ENCODE results near the gene ATP2B2.

The ATP2B2 gene

GRCh38 chr3:10328460-10329071 lies 176.8 kb downstream of the ATP2B2 start:
- DNase-seq (ENCODE audit: low read depth), result no peak

- DNase-seq (ENCODE audit: low read depth), result no peak
Measured at GRCh38 chr3:10327592-10327991, 177.8 kb downstream of the ATP2B2 start.

GRCh38 chr3:10322352-10322710 lies 183.1 kb downstream of the ATP2B2 start:
- no peak for DNase-seq (ENCODE audit: low read depth)

GRCh38 chr3:10321630-10322351 lies 183.6 kb downstream of the ATP2B2 start:
- DNase-seq (ENCODE audit: low read depth), result no peak

- DNase-seq (ENCODE audit: low read depth), result no peak
Measured at GRCh38 chr3:10320320-10320677, 185.1 kb downstream of the ATP2B2 start.

GRCh38 chr3:10319804-10320203 lies 185.6 kb downstream of the ATP2B2 start:
- DNase-seq (ENCODE audit: low read depth), result no peak

- DNase-seq (ENCODE audit: low read depth), result no peak
Measured at GRCh38 chr3:10319251-10319650, 186.1 kb downstream of the ATP2B2 start.

GRCh38 chr3:10317961-10318350 lies 187.4 kb downstream of the ATP2B2 start:
- no peak for DNase-seq (ENCODE audit: low read depth)

- no peak for DNase-seq (ENCODE audit: low read depth)
Measured at GRCh38 chr3:10317311-10317960, 187.9 kb downstream of the ATP2B2 start.

GRCh38 chr3:10315771-10316344 lies 189.5 kb downstream of the ATP2B2 start:
- no peak for DNase-seq (ENCODE audit: low read depth)

GRCh38 chr3:10315101-10315500 lies 190.3 kb downstream of the ATP2B2 start:
- DNase-seq (ENCODE audit: low read depth), result no peak

- DNase-seq (ENCODE audit: low read depth), result no peak
Measured at GRCh38 chr3:10312861-10313260, 192.5 kb downstream of the ATP2B2 start.

GRCh38 chr3:10312391-10312790 lies 193.0 kb downstream of the ATP2B2 start:
- DNase-seq (ENCODE audit: low read depth), result no peak

GRCh38 chr3:10311710-10312109 lies 193.7 kb downstream of the ATP2B2 start:
- no peak for DNase-seq (ENCODE audit: low read depth)

GRCh38 chr3:10310578-10310977 lies 194.8 kb downstream of the ATP2B2 start:
- no peak for DNase-seq (ENCODE audit: low read depth)

GRCh38 chr3:10309736-10310135 lies 195.7 kb downstream of the ATP2B2 start:
- DNase-seq (ENCODE audit: low read depth), result no peak

GRCh38 chr3:10308678-10309077 lies 196.7 kb downstream of the ATP2B2 start:
- DNase-seq (ENCODE audit: low read depth), result no peak

- no peak for DNase-seq (ENCODE audit: low read depth)
Measured at GRCh38 chr3:10306156-10306555, 199.2 kb downstream of the ATP2B2 start.

GRCh38 chr3:10305331-10305902 lies 200.0 kb downstream of the ATP2B2 start:
- no peak for DNase-seq (ENCODE audit: low read depth)

GRCh38 chr3:10304905-10305304 lies 200.5 kb downstream of the ATP2B2 start:
- DNase-seq (ENCODE audit: low read depth), result no peak

GRCh38 chr3:10303785-10304184 lies 201.6 kb downstream of the ATP2B2 start:
- DNase-seq (ENCODE audit: low read depth), result no peak

GRCh38 chr3:10303105-10303504 lies 202.3 kb downstream of the ATP2B2 start:
- DNase-seq (ENCODE audit: low read depth), result no peak

- DNase-seq (ENCODE audit: low read depth), result no peak
Measured at GRCh38 chr3:10300087-10300486, 205.3 kb downstream of the ATP2B2 start.
